NT2/D1 (cell line): ENCODE data around the gene D2HGDH.

Experiments used
- YY1 ChIP-seq: IDR thresholded peaks from 2 replicates; pipeline ENCODE4 v1.6.1; 2011; ENCODE audit not compliant: insufficient read length, insufficient read depth
- ZNF274 ChIP-seq: IDR thresholded peaks from 2 replicates; pipeline ENCODE4 v1.6.1; 2011; ENCODE audit warnings: mild to moderate bottlenecking, low read depth, low read length

DNA sequence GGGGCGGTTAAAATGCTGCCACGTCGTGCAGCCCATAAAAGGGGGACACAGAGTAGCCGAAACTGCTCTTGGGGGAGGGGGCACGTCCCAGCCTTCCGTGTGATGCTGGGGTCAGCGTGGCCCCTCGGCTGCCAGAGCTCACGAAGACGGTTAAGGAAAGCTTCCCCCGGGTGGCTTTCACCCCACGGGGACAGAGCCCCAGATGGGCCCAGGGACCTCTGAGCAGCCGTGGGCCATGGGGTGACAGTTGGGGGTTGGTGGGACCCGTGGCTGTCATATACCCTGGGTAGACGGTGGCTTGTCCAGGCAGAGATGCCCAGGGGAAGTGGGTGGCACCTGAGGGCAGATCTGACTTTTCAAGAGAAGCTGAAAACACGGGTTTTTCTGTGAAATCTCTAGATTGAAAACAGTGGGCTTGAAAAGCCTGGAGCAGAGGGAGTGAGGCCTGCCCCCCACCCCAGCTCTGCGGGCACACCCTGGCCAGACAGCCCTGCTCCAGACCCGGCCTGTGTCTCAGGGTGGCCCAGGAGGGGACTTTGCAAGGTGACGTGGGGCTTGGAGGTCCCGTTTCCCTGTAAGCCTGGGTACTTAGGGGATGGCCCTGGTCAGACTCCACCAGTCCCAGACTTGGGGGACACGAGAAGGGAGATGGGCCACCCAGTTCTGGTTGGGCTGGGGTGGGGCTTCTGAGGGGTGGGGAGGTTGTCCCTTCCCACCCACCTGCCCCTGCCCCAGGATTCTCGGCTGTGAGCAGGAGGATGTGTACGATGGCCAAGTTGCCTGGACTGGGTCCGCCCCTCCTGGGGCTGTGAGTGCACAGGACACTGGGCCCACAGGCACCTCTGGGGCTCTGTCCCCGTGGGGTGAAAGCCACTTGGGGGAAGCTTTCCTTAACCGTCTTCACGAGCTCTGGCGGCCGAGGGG lies 75.2 kb downstream of the D2HGDH start:
- no peak for TF ChIP-seq ZNF274
- TF ChIP-seq YY1, result no peak
